Measurements from ENCODE around the gene CFAP58.

- no peak for TF ChIP-seq TAF1 (IDR thresholded peaks at IDR 0.05; ENCODE audit: borderline replicate concordance, insufficient read depth, low read length)
- no peak for TF ChIP-seq POLR2AphosphoS5 (IDR thresholded peaks at IDR 0.05; ENCODE audit: low read depth, low read length)
- TF ChIP-seq REST (IDR thresholded peaks at IDR 0.05; ENCODE audit: insufficient read depth in 1 of 2, low read depth in 2 of 2, low read length in 2 of 2), result no peak
Observed at GRCh38 chr10:104486803-104487202, 133.2 kb downstream of the CFAP58 start.
